ENCODE measurements around the gene PRKAG2.

- TF ChIP-seq TEAD4 (IDR thresholded peaks at IDR 0.05): no peak
- no peak for TF ChIP-seq USF1 (IDR thresholded peaks at IDR 0.05)
- TF ChIP-seq EGR1 (IDR thresholded peaks at IDR 0.05): no peak
These were observed 70.7 kb downstream of the PRKAG2 start for GRCh38 chr7:151806204-151806603.
